C4-2B (cell line): Measurements from ENCODE around the gene RND1.

ENCODE experiments used
- H3K27ac ChIP-seq: fragments of 450-650 bp; 2 replicates; pipeline ENCODE4 v1.5.1; 2017
- CTCF ChIP-seq: fragments of 450-650 bp; conservative IDR thresholded peaks from 2 replicates; pipeline ENCODE4 v1.5.1; 2017; ENCODE audit warnings: mild to moderate bottlenecking
- ZFX ChIP-seq: fragments of 450-650 bp; IDR thresholded peaks from 2 replicates; pipeline ENCODE4 v1.6.1; 2017

The RND1 gene

GRCh38 chr12:48826209-48826855 is 39.3 kb downstream of the RND1 start:
- no peak overlapping the region for H3K27ac ChIP-seq

GRCh38 chr12:48824905-48825304 is 40.8 kb downstream of the RND1 start:
- TF ChIP-seq CTCF (no peak), ZFX (no peak)
- H3K27ac ChIP-seq = no peak overlapping the region

More at GRCh38 chr12:48826209-48826855, 39.3 kb downstream of the RND1 start:
- TF ChIP-seq CTCF (no peak), ZFX (no peak)

- H3K27ac ChIP-seq = no peak overlapping the region
- no peak for TF ChIP-seq ZFX
- TF ChIP-seq CTCF = no peak
These were observed 41.6 kb downstream of the RND1 start for GRCh38 chr12:48824112-48824511.

- no peak overlapping the region for H3K27ac ChIP-seq
- TF ChIP-seq CTCF (no peak), ZFX (no peak)
These were observed 42.4 kb downstream of the RND1 start for GRCh38 chr12:48823281-48823680.

GRCh38 chr12:48822711-48823110 is 43.0 kb downstream of the RND1 start:
- H3K27ac ChIP-seq = no peak overlapping the region
- TF ChIP-seq CTCF (no peak), ZFX (no peak)

- no peak for TF ChIP-seq ZFX
- H3K27ac ChIP-seq = no peak overlapping the region
These were observed 43.5 kb downstream of the RND1 start for GRCh38 chr12:48822139-48822538.

GRCh38 chr12:48819986-48820725 is 45.5 kb downstream of the RND1 start:
- TF ChIP-seq CTCF = no peak
- no peak overlapping the region for H3K27ac ChIP-seq
